HCT116 (cell line): Measurements from ENCODE around the gene ANKRD6. TPM values are rescaled to one million over a fixed set of nuclear protein-coding genes. Genes with fewer than 3 reads are reported as not detected.

Source experiments
- ATAC-seq: fragments of 200-7000 bp; cut with Tn5 transposase; 2 replicates; pipeline ENCODE4 v1.9.1; 2020; ENCODE audit warnings: mild to moderate bottlenecking, moderate library complexity
- BruUV-seq: library from RNA; stranded (reverse); fragments of 400-500 nt; replicated peaks from 2 replicates; lab custom pipeline; 2021; lab: Mats Ljungman, UMichigan
- CTCF ChIA-PET: fragments of 300-600 bp; sonication (Branson Sonifier 250); formaldehyde crosslinking; loops from one replicate; lab custom pipeline; 2021; ENCODE audit warnings: antibody characterized with exemption; lab: Charles Lee
- POLR2A ChIA-PET: fragments of 300-600, 350-600 bp; sonication (Branson Sonifier 250); formaldehyde crosslinking; loops from one replicate; lab custom pipeline; 2021; ENCODE audit warnings: antibody characterized with exemption; lab: Charles Lee
- RAD21 ChIA-PET, 2 experiments: fragments of 300-600 bp; sonication (Branson Sonifier 250); formaldehyde crosslinking; loops; one replicate each; lab custom pipeline; 2023; ENCODE audit warnings: low total read pairs in 2 of 2; ENCODE audit not compliant: uncharacterized antibody in 2 of 2, unreplicated experiment in 2 of 2, low non-redundant PET in 1 of 2; lab: Charles Lee
- DNase-seq: peaks from one replicate; pipeline ENCODE4 v3.0.0-alpha.2; 2010; ENCODE audit warnings: low read depth, low spot score
- H2AFZ ChIP-seq: fragments of 200-600 bp; shearing (Covaris generic), sonication (generic); 2 replicates; pipeline ENCODE4 v1.6.1; 2017; ENCODE audit warnings: low read depth, mixed run types, mixed read lengths, antibody characterized with exemption, low read length; ENCODE audit not compliant: poor library complexity, severe bottlenecking
- H3K27ac ChIP-seq: 2 replicates; pipeline ENCODE4 v1.5.1; 2012; ENCODE audit warnings: low read depth, low read length
- H3K27me3 ChIP-seq: fragments of 200-600 bp; sonication (generic); 2 replicates; pipeline ENCODE4 v1.6.1; 2016; ENCODE audit warnings: mixed run types, low read length, mixed read lengths; ENCODE audit not compliant: insufficient read depth
- H3K36me3 ChIP-seq, 2 experiments: fragments of 200-500 bp in 1 of 2; fragments of 200-600 bp in 1 of 2; sonication (Bioruptor generic) in 1 of 2; sonication (generic) in 1 of 2; 2 replicates each; pipeline versions ENCODE4 v1.5.1 to v1.6.1; 2014 to 2016; ENCODE audit warnings: low read length in 2 of 2, inconsistent platforms in 1 of 2, mixed read lengths in 1 of 2, mixed run types in 1 of 2; ENCODE audit not compliant: insufficient read depth in 2 of 2, control insufficient read depth in 1 of 2
- H3K4me1 ChIP-seq, 2 experiments: fragments of 200-600 bp in 1 of 2; sonication (generic) in 1 of 2; 2 replicates each; pipeline versions ENCODE4 v1.5.1 to v1.6.1; 2012 to 2017; ENCODE audit warnings: low read length in 2 of 2, inconsistent platforms in 1 of 2, mild to moderate bottlenecking in 1 of 2, mixed read lengths in 1 of 2, mixed run types in 1 of 2, moderate library complexity in 1 of 2; ENCODE audit not compliant: insufficient read depth in 2 of 2, control insufficient read depth in 1 of 2
- H3K4me2 ChIP-seq: fragments of 200-600 bp; sonication (generic); 2 replicates; pipeline ENCODE4 v1.6.1; 2017; ENCODE audit warnings: mixed run types, low read length, mixed read lengths
- H3K4me3 ChIP-seq, 2 experiments: fragments of 200-600 bp in 1 of 2; sonication (generic) in 1 of 2; replicated peaks in 1 of 2; 2 replicates each; pipeline ENCODE4 v1.5.1; 2011 to 2016; ENCODE audit warnings: low read length in 2 of 2, control low read depth in 1 of 2, low read depth in 1 of 2, mild to moderate bottlenecking in 1 of 2, mixed read lengths in 1 of 2, mixed run types in 1 of 2
- H3K79me2 ChIP-seq: fragments of 200-600 bp; sonication (generic); 2 replicates; pipeline ENCODE4 v1.6.1; 2017; ENCODE audit warnings: mild to moderate bottlenecking, mixed run types, low read length, moderate library complexity, mixed read lengths; ENCODE audit not compliant: insufficient read depth
- H3K9ac ChIP-seq: fragments of 200-600 bp; sonication (generic); 2 replicates; pipeline ENCODE4 v1.6.1; 2016; ENCODE audit warnings: low read length, mixed read lengths
- H3K9me2 ChIP-seq: fragments of 200-600 bp; sonication (generic), shearing (Covaris generic); 2 replicates; pipeline ENCODE4 v1.6.1; 2017; ENCODE audit warnings: mixed run types, mild to moderate bottlenecking, moderate library complexity; ENCODE audit not compliant: insufficient read depth
- H3K9me3 ChIP-seq, 2 experiments: fragments of 200-500 bp in 1 of 2; fragments of 200-600 bp in 1 of 2; sonication (Bioruptor generic) in 1 of 2; sonication (generic) in 1 of 2; 2 replicates each; pipeline ENCODE4 v1.6.1; 2014 to 2017; ENCODE audit warnings: low read length in 2 of 2, mixed read lengths in 2 of 2, inconsistent platforms in 1 of 2, low read depth in 1 of 2, mild to moderate bottlenecking in 1 of 2, mixed run types in 1 of 2, moderate library complexity in 1 of 2; ENCODE audit not compliant: control insufficient read depth in 1 of 2, insufficient read depth in 1 of 2
- H4K20me1 ChIP-seq: fragments of 200-600 bp; sonication (generic), shearing (Covaris generic); 2 replicates; pipeline ENCODE4 v1.6.1; 2017; ENCODE audit warnings: mixed run types, mild to moderate bottlenecking, moderate library complexity; ENCODE audit not compliant: insufficient read depth
- CBX3 ChIP-seq: IDR thresholded peaks from 2 replicates; pipeline ENCODE4 v1.6.1; 2012; ENCODE audit warnings: low read depth
- CEBPB ChIP-seq: IDR thresholded peaks from 2 replicates; pipeline ENCODE4 v1.6.1; 2012; ENCODE audit warnings: low read depth
- CTCF ChIP-seq, 3 experiments: fragments of 200-600 bp in 1 of 3; sonication (generic) in 1 of 3; IDR thresholded peaks in 2 of 3; conservative IDR thresholded peaks in 1 of 3; 2 replicates each; pipeline ENCODE4 v1.5.1; 2012 to 2017; ENCODE audit warnings: low read depth in 2 of 3, low read length in 2 of 3, antibody characterized with exemption in 1 of 3, borderline replicate concordance in 1 of 3, control low read depth in 1 of 3, mild to moderate bottlenecking in 1 of 3, mixed read lengths in 1 of 3, mixed run types in 1 of 3, moderate library complexity in 1 of 3; ENCODE audit not compliant: insufficient read depth in 1 of 3
- EGR1 ChIP-seq: IDR thresholded peaks from 2 replicates; pipeline ENCODE4 v1.6.1; 2012; ENCODE audit warnings: low read depth
- ELF1 ChIP-seq: IDR thresholded peaks from 2 replicates; pipeline ENCODE4 v1.6.1; 2012; ENCODE audit warnings: low read depth, borderline replicate concordance
- FOSL1 ChIP-seq: IDR thresholded peaks from 2 replicates; pipeline ENCODE4 v1.6.1; 2012; ENCODE audit warnings: low read depth
- JUND ChIP-seq: IDR thresholded peaks from 2 replicates; pipeline ENCODE4 v1.6.1; 2012
- POLR2A ChIP-seq: IDR thresholded peaks from 2 replicates; pipeline ENCODE4 v1.7.0; 2011; ENCODE audit warnings: borderline replicate concordance; ENCODE audit not compliant: insufficient read depth, insufficient read length; ENCODE audit errors: extremely low read depth
- POLR2AphosphoS5 ChIP-seq: IDR thresholded peaks from 2 replicates; pipeline ENCODE4 v1.6.1; 2011; ENCODE audit warnings: mild to moderate bottlenecking, low read depth, low read length, moderate library complexity
- SRF ChIP-seq: IDR thresholded peaks from 2 replicates; pipeline ENCODE4 v1.6.1; 2012; ENCODE audit warnings: low read depth
- TCF7L2 ChIP-seq: IDR thresholded peaks from 2 replicates; pipeline ENCODE4 v1.7.0; 2011; ENCODE audit warnings: borderline replicate concordance, inconsistent platforms; ENCODE audit not compliant: insufficient read depth, insufficient read length; ENCODE audit errors: extremely low read depth
- YY1 ChIP-seq: IDR thresholded peaks from 2 replicates; pipeline ENCODE4 v1.6.1; 2011; ENCODE audit warnings: low read length, low read depth, moderate library complexity, mild to moderate bottlenecking; ENCODE audit not compliant: insufficient replicate concordance; ENCODE audit errors: extremely low read depth
- ZBTB33 ChIP-seq: IDR thresholded peaks from 2 replicates; pipeline ENCODE4 v1.6.1; 2011; ENCODE audit warnings: mild to moderate bottlenecking, low read length, moderate library complexity; ENCODE audit not compliant: insufficient replicate concordance; ENCODE audit errors: extremely low read depth
- ZFX ChIP-seq: fragments of 450-650 bp; IDR thresholded peaks from 2 replicates; pipeline ENCODE4 v1.6.1; 2017
- ZNF274 ChIP-seq: fragments of 200-500 bp; sonication (Bioruptor generic); IDR thresholded peaks from 2 replicates; pipeline ENCODE4 v1.6.1; 2014; ENCODE audit warnings: mild to moderate bottlenecking, low read depth, low read length, inconsistent platforms
- intact Hi-C: fragments of 100-400 bp; cut with micrococcal nuclease; formaldehyde crosslinking; loops from 2 replicates; pipeline ENCODE4 v1.10.0; 2022
- total RNA-seq: library from RNA; stranded (reverse); gene quantifications from one replicate; pipeline ENCODE4 v1.2.1, GENCODE V29; 2021; ENCODE audit not compliant: unreplicated experiment

Gene ANKRD6
- total RNA-seq, 1 experiment from 2014 or later: 9.9 TPM

GRCh38 chr6:89618026-89618425 is 185.1 kb downstream of the ANKRD6 start (continued):
- TF ChIP-seq CTCF (IDR thresholded peaks at IDR 0.05 in 2 of 3, conservative IDR thresholded peaks at IDR 0.05 in 1 of 3; ENCODE audit: borderline replicate concordance in 1 of 3, insufficient read depth in 1 of 3, low read depth in 2 of 3, low read length in 2 of 3) (no peak), FOSL1 (no peak), JUND (no peak), POLR2AphosphoS5 (no peak), SRF (no peak), CEBPB (no peak), CBX3 (no peak), ZFX (no peak), EGR1 (no peak), TCF7L2 (no peak), ELF1 (no peak)
- TF ChIP-seq, all 23 proteins: peak for 0

- Histone ChIP-seq H3K4me1 (no peaks in the 10 kb centered on the region), H3K4me3 (no peak overlapping the region), H3K79me2 (no peaks in the 10 kb centered on the region), H3K27me3 (no peaks in the 10 kb centered on the region), H2AFZ (no peak overlapping the region), H3K9me3 (no peaks in the 10 kb centered on the region), H3K9me2 (no peaks in the 10 kb centered on the region), H3K27ac (no peak overlapping the region), H3K4me2 (no peak overlapping the region), H3K9ac (no peak overlapping the region), H4K20me1 (no peaks in the 10 kb centered on the region), H3K36me3 (no peaks in the 10 kb centered on the region; a peak in 1 of 4 replicates)
- POLR2A ChIA-PET: no interaction called here
- CTCF ChIA-PET: no interaction called here
- DNase-seq (no peak), ATAC-seq (no peak)
- TF ChIP-seq ZBTB33 (no peak), ZNF274 (no peak), JUND (no peak), ELF1 (no peak), CBX3 (no peak), CTCF (IDR thresholded peaks at IDR 0.05 in 2 of 3, conservative IDR thresholded peaks at IDR 0.05 in 1 of 3; ENCODE audit: borderline replicate concordance in 1 of 3, insufficient read depth in 1 of 3, low read depth in 2 of 3, low read length in 2 of 3) (no peak), POLR2AphosphoS5 (no peak), CEBPB (no peak), YY1 (no peak), POLR2A (no peak), ZFX (no peak)
- BruUV-seq: no TSS peak
- intact Hi-C loops: loop anchor here (10.0 kb wide), 1 partner anchor 495 kb away; no protein-coding TSS in a partner anchor
- RAD21 ChIA-PET: no interaction called here
Measured at GRCh38 chr6:89619567-89619966, 186.6 kb downstream of the ANKRD6 start.
